Fibroblast of villous mesenchyme (primary cell): ENCODE measurements around the gene VPS8. TPM values are rescaled to one million over a fixed set of nuclear protein-coding genes. Genes with fewer than 3 reads are reported as not detected.

ENCODE experiments used
- DNase-seq: peaks from one replicate; pipeline ENCODE4 v3.0.0-alpha.2; 2010; ENCODE audit warnings: low read depth
- H3K4me3 ChIP-seq: 2 replicates; pipeline ENCODE4 v1.5.1; 2011; ENCODE audit warnings: low read depth, mild to moderate bottlenecking, low read length
- CTCF ChIP-seq: IDR thresholded peaks from 2 replicates; pipeline ENCODE4 v1.5.1; 2012; ENCODE audit warnings: low read depth, mild to moderate bottlenecking, low read length; ENCODE audit not compliant: insufficient read depth
- total RNA-seq: library from RNA; depleted of rRNA; stranded (reverse); fragments of >200 nt; gene quantifications from 2 replicates; pipeline ENCODE4 v1.2.3, GENCODE V29; 2012

The VPS8 gene
- total RNA-seq, 1 donor, result 92.8 TPM

DNA sequence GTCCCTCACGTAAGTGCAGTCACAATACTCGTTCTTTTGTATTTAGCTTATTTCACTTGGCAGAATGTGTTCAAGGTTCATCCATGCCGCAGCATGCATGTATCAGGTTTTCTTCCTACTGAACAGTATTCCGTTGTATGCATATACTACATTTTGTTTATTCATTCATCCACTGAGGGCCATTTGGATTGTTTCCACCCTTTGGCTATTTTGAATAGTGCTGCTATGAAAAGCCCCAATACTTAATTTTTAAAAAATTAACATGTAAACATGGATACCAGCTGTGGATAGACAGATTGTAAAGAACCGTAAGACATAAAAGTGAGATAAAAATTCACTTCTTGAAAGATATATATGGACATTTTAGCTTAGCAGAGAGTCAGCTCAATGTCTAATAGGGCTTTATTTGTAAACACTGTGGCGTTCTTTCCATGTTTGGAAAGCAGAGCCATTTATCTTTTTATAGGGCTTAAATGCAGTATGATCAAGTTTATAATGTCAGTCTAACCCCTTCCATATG is 115.9 kb downstream of the VPS8 start:
- no peak for DNase-seq
- no peak for TF ChIP-seq CTCF
- no peak overlapping the region for H3K4me3 ChIP-seq

DNA sequence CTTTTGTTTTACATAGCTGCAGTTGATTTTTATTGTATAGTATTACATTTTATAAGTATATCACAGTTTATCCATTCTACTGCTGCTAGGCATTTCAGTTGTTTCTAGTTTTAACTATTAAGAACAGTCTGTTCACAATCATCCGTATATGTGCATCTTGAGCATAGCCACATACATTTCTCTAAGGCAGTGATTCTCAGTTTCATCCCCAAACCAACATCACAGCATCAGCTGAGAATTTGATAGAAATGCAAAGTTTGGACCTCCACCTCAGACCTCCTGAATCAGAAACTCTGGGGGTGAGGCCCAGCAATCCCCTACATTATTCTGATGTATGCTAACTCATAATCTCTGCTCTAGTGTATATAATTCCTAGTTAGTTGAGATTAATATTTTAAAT is 120.8 kb downstream of the VPS8 start:
- TF ChIP-seq CTCF, result no peak
- no peak for DNase-seq
- H3K4me3 ChIP-seq, result no peak overlapping the region

GRCh38 chr3:184937611-184938010 is 125.6 kb downstream of the VPS8 start:
- no peak overlapping the region for H3K4me3 ChIP-seq
- no peak for TF ChIP-seq CTCF
- peak; percentile 37 for DNase-seq

DNA sequence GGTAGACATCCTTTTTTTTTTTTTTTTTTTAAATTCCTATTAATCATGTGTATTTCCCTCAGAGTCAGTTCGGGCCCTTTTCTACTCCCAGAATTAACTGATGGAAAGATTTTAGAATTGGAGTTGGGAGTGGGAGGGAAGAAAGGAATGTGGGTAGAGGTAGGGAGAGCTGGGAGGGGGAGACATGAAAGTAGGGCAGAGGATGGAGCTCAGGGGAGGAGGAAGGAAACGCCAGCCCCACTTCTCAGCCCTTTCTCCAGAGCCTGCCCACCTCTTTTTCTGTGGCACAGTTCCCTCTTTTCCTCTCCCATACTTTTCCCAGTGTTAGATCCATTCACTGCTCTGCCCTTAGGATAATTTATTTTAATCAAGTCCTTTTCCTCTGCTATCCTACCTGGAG is 129.4 kb downstream of the VPS8 start:
- TF ChIP-seq CTCF, result no peak
- no peak for DNase-seq
- no peak overlapping the region for H3K4me3 ChIP-seq

DNA sequence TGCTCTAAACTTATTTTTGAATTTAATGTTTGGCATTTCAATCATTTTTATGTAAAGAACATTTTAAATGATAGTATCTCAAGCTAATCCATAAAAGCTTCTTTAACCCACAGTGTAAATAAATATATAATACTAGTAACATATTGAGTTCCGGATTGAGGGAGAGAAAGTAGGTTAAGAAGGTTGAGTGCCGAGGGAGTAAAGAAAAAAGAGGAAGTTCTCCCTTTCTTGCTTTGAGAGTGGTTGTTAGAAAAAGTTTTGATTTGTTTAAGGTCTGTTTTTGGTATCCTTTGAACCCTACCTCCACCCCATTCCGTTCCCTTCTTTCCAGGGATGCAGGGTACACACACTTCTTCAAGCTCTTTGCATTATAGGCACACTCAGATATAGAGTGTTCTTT is 130.8 kb downstream of the VPS8 start:
- no peak for TF ChIP-seq CTCF
- H3K4me3 ChIP-seq, result no peak overlapping the region
- DNase-seq, result no peak

GRCh38 chr3:184944241-184944640 is 132.3 kb downstream of the VPS8 start:
- H3K4me3 ChIP-seq, result no peak overlapping the region
- TF ChIP-seq CTCF, result no peak
- DNase-seq, result no peak

DNA sequence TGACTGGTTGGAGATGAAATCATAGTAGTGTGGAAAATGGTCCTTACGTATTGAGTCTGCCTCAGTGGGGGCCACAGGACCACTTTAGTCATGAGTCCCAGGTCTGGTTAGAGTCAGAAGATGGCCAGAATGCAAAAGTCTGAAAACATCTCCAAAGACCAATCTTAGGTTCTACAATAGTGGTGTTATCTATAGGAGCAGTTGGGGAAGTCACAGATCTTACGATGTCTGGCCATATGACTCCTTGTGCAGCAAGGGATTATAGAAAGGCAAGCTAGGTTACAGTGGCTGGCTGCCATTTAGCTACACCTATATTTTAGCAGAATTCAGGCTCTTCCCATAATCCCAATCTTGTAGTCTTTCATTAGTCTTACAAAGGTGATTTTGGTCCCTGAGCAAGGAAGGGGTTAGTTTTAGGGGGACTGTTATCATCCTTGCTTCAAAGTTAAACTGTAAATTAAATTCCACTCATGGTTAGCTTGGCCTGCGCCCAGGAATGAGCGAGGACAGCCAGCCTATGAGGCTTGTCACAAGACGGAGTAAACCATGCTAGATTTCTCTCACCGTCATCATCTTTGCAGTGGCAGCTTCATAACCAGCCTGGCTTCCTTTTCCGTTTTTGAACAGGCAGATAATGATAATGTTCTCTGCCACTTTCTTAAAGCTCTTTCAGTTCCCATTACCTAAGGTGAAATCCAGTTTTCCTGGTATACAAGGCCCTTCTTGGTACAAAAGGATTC is 134.1 kb downstream of the VPS8 start:
- no peak overlapping the region for H3K4me3 ChIP-seq
- no peak for TF ChIP-seq CTCF
- DNase-seq, result no peak
